Duodenal mucosa (tissue), 2 donors: Measurements from ENCODE around the gene KCNQ5.

Source experiments
- H3K27ac ChIP-seq: one replicate; pipeline ENCODE4 v1.7.0; 2013; ENCODE audit warnings: low read depth, low read length
- H3K27me3 ChIP-seq, 2 donors: one replicate each; pipeline ENCODE4 v1.7.0; 2013; ENCODE audit warnings: low read length in 2 of 2, control low read depth in 1 of 2; ENCODE audit not compliant: insufficient read depth in 2 of 2, control insufficient read depth in 1 of 2
- H3K36me3 ChIP-seq, 2 donors: one replicate each; pipeline ENCODE4 v1.7.0; 2013; ENCODE audit warnings: low read length in 2 of 2, control low read depth in 1 of 2; ENCODE audit not compliant: insufficient read depth in 2 of 2, control insufficient read depth in 1 of 2
- H3K4me1 ChIP-seq, 2 donors: one replicate each; pipeline ENCODE4 v1.7.0; 2013; ENCODE audit warnings: low read length in 2 of 2, control low read depth in 1 of 2; ENCODE audit not compliant: insufficient read depth in 2 of 2, control insufficient read depth in 1 of 2
- H3K4me3 ChIP-seq, 2 donors: one replicate each; pipeline ENCODE4 v1.7.0; 2013; ENCODE audit warnings: low read length in 2 of 2, low read depth in 1 of 2
- H3K9ac ChIP-seq, 2 donors: one replicate each; pipeline ENCODE4 v1.7.0; 2013; ENCODE audit warnings: low read length in 2 of 2, low read depth in 1 of 2
- H3K9me3 ChIP-seq, 2 donors: one replicate each; pipeline ENCODE4 v1.7.0; 2013; ENCODE audit warnings: low read length in 2 of 2, control low read depth in 1 of 2; ENCODE audit not compliant: control insufficient read depth in 1 of 2

KCNQ5 gene

GRCh38 chr6:73011945-73012344 is 390.1 kb downstream of the KCNQ5 start:
- no peak overlapping the region for H3K27ac ChIP-seq
- H3K9me3 ChIP-seq, result no peaks in the 10 kb centered on the region
- no peaks in the 10 kb centered on the region for H3K4me1 ChIP-seq
- no peak overlapping the region for H3K9ac ChIP-seq
- no peaks in the 10 kb centered on the region for H3K36me3 ChIP-seq
- H3K4me3 ChIP-seq, result no peak overlapping the region
- H3K27me3 ChIP-seq, result no peaks in the 10 kb centered on the region

- Histone ChIP-seq H3K4me1 (no peaks in the 10 kb centered on the region), H3K27me3 (no peaks in the 10 kb centered on the region), H3K4me3 (no peak overlapping the region), H3K27ac (no peak overlapping the region), H3K9me3 (no peaks in the 10 kb centered on the region), H3K9ac (no peak overlapping the region), H3K36me3 (no peaks in the 10 kb centered on the region)
Observed at GRCh38 chr6:73017476-73017875, 395.6 kb downstream of the KCNQ5 start.

GRCh38 chr6:73024598-73024997 is 402.7 kb downstream of the KCNQ5 start:
- no peak overlapping the region for H3K4me3 ChIP-seq
- no peaks in the 10 kb centered on the region for H3K9me3 ChIP-seq
- no peak overlapping the region for H3K9ac ChIP-seq
- H3K27me3 ChIP-seq, result no peaks in the 10 kb centered on the region
- H3K4me1 ChIP-seq, result no peaks in the 10 kb centered on the region
- no peak overlapping the region for H3K27ac ChIP-seq
- no peaks in the 10 kb centered on the region for H3K36me3 ChIP-seq

- Histone ChIP-seq H3K27me3 (no peaks in the 10 kb centered on the region), H3K4me1 (no peaks in the 10 kb centered on the region), H3K9me3 (no peaks in the 10 kb centered on the region), H3K4me3 (no peak overlapping the region), H3K27ac (no peak overlapping the region), H3K36me3 (no peaks in the 10 kb centered on the region), H3K9ac (no peak overlapping the region)
Observed at GRCh38 chr6:73027691-73028090, 405.8 kb downstream of the KCNQ5 start.

- H3K9me3 ChIP-seq, result no peaks in the 10 kb centered on the region
- H3K4me3 ChIP-seq, result no peak overlapping the region
- H3K4me1 ChIP-seq, result no peaks in the 10 kb centered on the region
Observed at GRCh38 chr6:73028124-73028766, 406.4 kb downstream of the KCNQ5 start.

GRCh38 chr6:73028893-73029450 is 407.1 kb downstream of the KCNQ5 start:
- Histone ChIP-seq H3K36me3 (no peaks in the 10 kb centered on the region), H3K9ac (no peak overlapping the region), H3K27me3 (no peaks in the 10 kb centered on the region), H3K27ac (no peak overlapping the region), H3K4me3 (no peak overlapping the region), H3K4me1 (no peaks in the 10 kb centered on the region), H3K9me3 (no peaks in the 10 kb centered on the region)

More at GRCh38 chr6:73028124-73028766, 406.4 kb downstream of the KCNQ5 start:
- Histone ChIP-seq H3K27me3 (no peaks in the 10 kb centered on the region), H3K27ac (no peak overlapping the region), H3K9ac (no peak overlapping the region), H3K36me3 (no peaks in the 10 kb centered on the region)

- H3K27me3 ChIP-seq, result no peaks in the 10 kb centered on the region
- H3K27ac ChIP-seq, result no peak overlapping the region
- no peaks in the 10 kb centered on the region for H3K4me1 ChIP-seq
- no peaks in the 10 kb centered on the region for H3K36me3 ChIP-seq
- no peaks in the 10 kb centered on the region for H3K9me3 ChIP-seq
- H3K9ac ChIP-seq, result no peak overlapping the region
- no peak overlapping the region for H3K4me3 ChIP-seq
Observed at GRCh38 chr6:73030257-73030656, 408.4 kb downstream of the KCNQ5 start.

- Histone ChIP-seq H3K4me1 (no peaks in the 10 kb centered on the region), H3K9ac (no peak overlapping the region), H3K4me3 (no peak overlapping the region), H3K36me3 (no peaks in the 10 kb centered on the region), H3K9me3 (no peaks in the 10 kb centered on the region), H3K27me3 (no peaks in the 10 kb centered on the region), H3K27ac (no peak overlapping the region)
Observed at GRCh38 chr6:73030791-73031782, 409.2 kb downstream of the KCNQ5 start.

GRCh38 chr6:73032586-73032985 is 410.7 kb downstream of the KCNQ5 start:
- Histone ChIP-seq H3K4me1 (no peaks in the 10 kb centered on the region), H3K27me3 (no peaks in the 10 kb centered on the region), H3K27ac (no peak overlapping the region), H3K4me3 (no peak overlapping the region), H3K9ac (no peak overlapping the region), H3K9me3 (no peaks in the 10 kb centered on the region), H3K36me3 (no peaks in the 10 kb centered on the region)

GRCh38 chr6:73036689-73037088 is 414.8 kb downstream of the KCNQ5 start:
- Histone ChIP-seq H3K4me1 (no peaks in the 10 kb centered on the region), H3K9ac (no peak overlapping the region), H3K27me3 (no peaks in the 10 kb centered on the region)

More at GRCh38 chr6:73036689-73037088, 414.8 kb downstream of the KCNQ5 start:
- no peak overlapping the region for H3K4me3 ChIP-seq
- H3K9me3 ChIP-seq, result no peaks in the 10 kb centered on the region
- no peaks in the 10 kb centered on the region for H3K36me3 ChIP-seq
- no peak overlapping the region for H3K27ac ChIP-seq
